SIG-M5 treated with dmso at 0.1 percent for 504 hours (cell line): ENCODE measurements around the gene PDE4B.
"Not testable (repeated sequence)": the region's sequence is repeated elsewhere in the genome, so short reads cannot be mapped to it uniquely, and the experiment has no call there.

ENCODE experiments used
- DNase-seq: peaks from one replicate; lab custom pipeline; 2025; ENCODE audit not compliant: unreplicated experiment; lab: John Stamatoyannopoulos, UW

The PDE4B gene

GRCh38 chr1:66401244-66401643 is 608.5 kb downstream of the PDE4B start:
- DNase-seq, result no peak

GRCh38 chr1:66402194-66402593 is 609.5 kb downstream of the PDE4B start:
- no peak for DNase-seq

GRCh38 chr1:66403007-66403731 is 610.5 kb downstream of the PDE4B start:
- no peak for DNase-seq

- DNase-seq, result no peak
These were observed 612.4 kb downstream of the PDE4B start for GRCh38 chr1:66405061-66405460.

- not testable (repeated sequence) for DNase-seq
These were observed 618.8 kb downstream of the PDE4B start for GRCh38 chr1:66411449-66411848.

- DNase-seq, result no peak
These were observed 620.0 kb downstream of the PDE4B start for GRCh38 chr1:66412704-66413103.

GRCh38 chr1:66413136-66413837 is 620.6 kb downstream of the PDE4B start:
- no peak for DNase-seq

GRCh38 chr1:66413838-66414175 is 621.1 kb downstream of the PDE4B start:
- no peak for DNase-seq

GRCh38 chr1:66415281-66415680 is 622.6 kb downstream of the PDE4B start:
- DNase-seq, result no peak

- DNase-seq, result peak; percentile 79
These were observed 623.2 kb downstream of the PDE4B start for GRCh38 chr1:66415866-66416265.

GRCh38 chr1:66416295-66416694 is 623.6 kb downstream of the PDE4B start:
- peak; percentile 87 for DNase-seq

- no peak for DNase-seq
These were observed 625.3 kb downstream of the PDE4B start for GRCh38 chr1:66418021-66418420.

GRCh38 chr1:66420171-66420570 is 627.5 kb downstream of the PDE4B start:
- not testable (repeated sequence) for DNase-seq

GRCh38 chr1:66420906-66421305 is 628.2 kb downstream of the PDE4B start:
- not testable (repeated sequence) for DNase-seq

GRCh38 chr1:66422804-66423203 is 630.1 kb downstream of the PDE4B start:
- no peak for DNase-seq
